Measurements from ENCODE around the gene NFYB. TPM values are rescaled to one million over a fixed set of nuclear protein-coding genes. Genes with fewer than 3 reads are reported as not detected.

NFYB gene
- total RNA-seq, 4 donors from 2014 or later = 27.2 to 47.8 (median 38.2) TPM

DNA sequence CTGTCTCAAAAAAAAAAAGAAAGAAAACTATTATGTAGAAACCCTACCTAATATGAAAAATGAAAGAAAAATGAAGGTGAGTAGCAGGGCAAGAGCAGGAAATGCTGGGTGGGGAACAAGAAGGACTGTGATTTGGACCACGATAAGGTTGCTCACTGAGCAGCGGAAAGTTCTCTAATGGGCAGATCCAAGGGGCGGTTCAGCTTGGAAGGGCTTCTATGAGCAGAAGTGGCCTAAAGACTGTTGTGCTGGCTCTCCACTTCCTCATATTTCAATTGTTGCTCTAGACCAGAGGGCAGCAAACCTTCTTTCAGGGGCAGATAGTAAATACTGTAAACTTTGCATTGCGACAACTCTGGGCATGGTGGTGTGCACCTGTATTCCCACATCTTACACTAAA lies 16.3 kb upstream of the NFYB start:
- TF ChIP-seq CTCF (IDR thresholded peaks at IDR 0.05; ENCODE audit: low read depth) = no peak

GRCh38 chr12:104152685-104153241 lies 14.8 kb upstream of the NFYB start:
- no peak for TF ChIP-seq CTCF (IDR thresholded peaks at IDR 0.05; ENCODE audit: low read depth)

- no peak for TF ChIP-seq CTCF (IDR thresholded peaks at IDR 0.05; ENCODE audit: low read depth)
Measured at GRCh38 chr12:104150416-104150815, 12.4 kb upstream of the NFYB start.

- TF ChIP-seq CTCF (IDR thresholded peaks at IDR 0.05; ENCODE audit: low read depth) = no peak
Measured at GRCh38 chr12:104147346-104147745, 9.3 kb upstream of the NFYB start.

DNA sequence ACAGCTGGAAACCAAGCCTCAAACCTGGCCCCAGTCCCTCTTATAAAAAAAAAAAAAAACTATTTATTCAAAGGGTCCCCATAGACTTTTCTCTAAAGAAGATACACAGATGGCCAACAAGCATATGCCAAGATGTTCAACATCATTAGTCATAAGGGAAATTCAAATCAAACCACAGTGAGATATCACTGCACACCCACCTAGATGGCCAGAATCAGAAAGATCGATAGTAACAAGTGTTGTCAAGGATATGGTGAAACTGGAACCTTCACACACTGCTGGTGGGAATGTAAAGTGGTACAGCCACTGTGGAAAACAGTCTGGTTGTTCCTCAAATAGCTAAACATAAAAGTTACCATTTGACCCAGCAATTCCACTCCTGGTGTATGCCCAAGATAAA lies 5.9 kb upstream of the NFYB start:
- TF ChIP-seq CTCF (IDR thresholded peaks at IDR 0.05; ENCODE audit: low read depth) = no peak

- no peak for TF ChIP-seq CTCF (IDR thresholded peaks at IDR 0.05; ENCODE audit: low read depth)
Measured at GRCh38 chr12:104143002-104143401, 5.0 kb upstream of the NFYB start.

DNA sequence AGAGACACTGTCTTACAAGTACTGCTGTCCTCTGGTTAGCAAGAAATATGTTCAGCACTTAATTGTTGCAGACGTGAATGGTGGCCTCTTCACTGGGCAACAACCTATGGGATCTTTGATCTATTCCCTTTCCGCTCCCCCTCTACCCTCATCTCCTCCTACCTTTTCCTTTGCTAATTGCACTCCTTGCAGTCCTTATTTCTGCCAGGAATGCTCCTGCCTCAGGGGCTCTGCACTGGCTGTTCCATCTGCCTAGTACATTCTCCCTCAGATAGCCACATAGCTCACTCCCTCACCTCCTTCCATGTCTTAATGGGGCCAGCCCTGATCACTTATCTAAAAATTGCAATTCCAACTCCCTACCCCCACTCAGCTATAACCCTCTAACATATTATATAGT lies 4.5 kb upstream of the NFYB start:
- no peak for TF ChIP-seq CTCF (IDR thresholded peaks at IDR 0.05; ENCODE audit: low read depth)

Data from subcutaneous adipose tissue (tissue), 4 donors.